Neural cell (in vitro differentiated cells): ENCODE results near the gene C20orf144. TPM values are rescaled to one million over a fixed set of nuclear protein-coding genes. Genes with fewer than 3 reads are reported as not detected.

ENCODE experiments used
- H2AFZ ChIP-seq: fragments of 200-600, 300-800 bp; sonication (generic), shearing (Covaris generic); 2 replicates; pipeline ENCODE4 v1.6.0; 2014; ENCODE audit warnings: low read depth, mild to moderate bottlenecking, antibody characterized with exemption, low read length, moderate library complexity
- H3F3A ChIP-seq: fragments of 200-600 bp; shearing (Covaris generic); 2 replicates; pipeline ENCODE4 v1.6.1; 2016; ENCODE audit warnings: mild to moderate bottlenecking, moderate library complexity, mixed read lengths, antibody characterized with exemption, low read length; ENCODE audit not compliant: insufficient read depth, poor library complexity, severe bottlenecking
- H3K27ac ChIP-seq: fragments of 200-600, 300-800 bp; sonication (generic), shearing (Covaris generic); 2 replicates; pipeline ENCODE4 v1.5.1; 2014; ENCODE audit warnings: mild to moderate bottlenecking, low read length, moderate library complexity
- H3K27me3 ChIP-seq: fragments of 300-800, 200-600 bp; sonication (generic), shearing (Covaris generic); 2 replicates; pipeline ENCODE4 v1.6.0; 2014; ENCODE audit warnings: mild to moderate bottlenecking, low read depth, low read length, moderate library complexity; ENCODE audit not compliant: insufficient read depth
- H3K36me3 ChIP-seq: fragments of 300-800, 200-600 bp; sonication (generic), shearing (Covaris generic); 2 replicates; pipeline ENCODE4 v1.5.1; 2014; ENCODE audit warnings: mild to moderate bottlenecking, antibody characterized with exemption, low read length, moderate library complexity; ENCODE audit not compliant: insufficient read depth
- H3K4me2 ChIP-seq: fragments of 300-800, 200-600 bp; sonication (generic), shearing (Covaris generic); 2 replicates; pipeline ENCODE4 v1.6.0; 2014; ENCODE audit warnings: mild to moderate bottlenecking, low read length
- H3K4me3 ChIP-seq: fragments of 300-800, 200-600 bp; sonication (generic), shearing (Covaris generic); 2 replicates; pipeline ENCODE4 v1.5.1; 2014; ENCODE audit warnings: mild to moderate bottlenecking, low read length, moderate library complexity
- H3K79me2 ChIP-seq: fragments of 200-600 bp; shearing (Covaris generic); replicated peaks from 2 replicates; pipeline ENCODE4 v1.6.0; 2014; ENCODE audit warnings: mild to moderate bottlenecking, low read length, moderate library complexity; ENCODE audit not compliant: insufficient read depth
- H3K9ac ChIP-seq: fragments of 300-800, 200-600 bp; sonication (generic), shearing (Covaris generic); 2 replicates; pipeline ENCODE4 v1.6.1; 2016; ENCODE audit warnings: mild to moderate bottlenecking, low read length, mixed read lengths
- H3K9me2 ChIP-seq: fragments of 200-600 bp; shearing (Covaris generic); 2 replicates; pipeline ENCODE4 v1.6.1; 2016; ENCODE audit warnings: mild to moderate bottlenecking, low read length, mixed read lengths; ENCODE audit not compliant: insufficient read depth
- H3K9me3 ChIP-seq: fragments of 200-600, 300-800 bp; sonication (generic), shearing (Covaris generic); 2 replicates; pipeline ENCODE4 v1.6.1; 2016; ENCODE audit warnings: mild to moderate bottlenecking, mixed run types, low read length, moderate library complexity, mixed read lengths
- H4K20me1 ChIP-seq: fragments of 200-600 bp; shearing (Covaris generic); 2 replicates; pipeline ENCODE4 v1.6.1; 2016; ENCODE audit warnings: mild to moderate bottlenecking, mixed run types; ENCODE audit not compliant: insufficient read depth
- CTCF ChIP-seq: fragments of 450-650 bp; IDR thresholded peaks from 2 replicates; pipeline ENCODE4 v1.5.1; 2014; ENCODE audit warnings: antibody characterized with exemption, mild to moderate bottlenecking, moderate library complexity; ENCODE audit not compliant: poor library complexity, severe bottlenecking
- EP300 ChIP-seq: fragments of 450-650 bp; conservative IDR thresholded peaks from 2 replicates; pipeline ENCODE4 v1.6.1; 2014; ENCODE audit warnings: antibody characterized with exemption, mild to moderate bottlenecking, moderate library complexity; ENCODE audit not compliant: poor library complexity, severe bottlenecking
- EZH2 ChIP-seq: fragments of 200-600, 300-800 bp; shearing (Covaris generic), sonication (generic); IDR thresholded peaks from 2 replicates; pipeline ENCODE4 v1.6.1; 2014; ENCODE audit warnings: antibody characterized with exemption, low read length, borderline replicate concordance, mild to moderate bottlenecking; ENCODE audit not compliant: insufficient read depth, poor library complexity, severe bottlenecking
- MXI1 ChIP-seq: fragments of 450-650 bp; conservative IDR thresholded peaks from 2 replicates; pipeline ENCODE4 v1.6.1; 2014; ENCODE audit warnings: antibody characterized with exemption, mild to moderate bottlenecking; ENCODE audit not compliant: poor library complexity, severe bottlenecking
- POLR2AphosphoS5 ChIP-seq: IDR thresholded peaks from 2 replicates; pipeline ENCODE4 v1.6.1; 2012
- RAD21 ChIP-seq: fragments of 450-650 bp; conservative IDR thresholded peaks from 2 replicates; pipeline ENCODE4 v1.6.1; 2014; ENCODE audit warnings: antibody characterized with exemption, mild to moderate bottlenecking, moderate library complexity
- REST ChIP-seq: IDR thresholded peaks from 2 replicates; pipeline ENCODE4 v1.6.1; 2012; ENCODE audit warnings: borderline replicate concordance
- SMC3 ChIP-seq: fragments of 450-650 bp; conservative IDR thresholded peaks from 2 replicates; pipeline ENCODE4 v1.6.1; 2014; ENCODE audit warnings: antibody characterized with exemption, mild to moderate bottlenecking, moderate library complexity; ENCODE audit not compliant: poor library complexity
- TAF1 ChIP-seq: IDR thresholded peaks from 2 replicates; pipeline ENCODE4 v1.6.1; 2012; ENCODE audit warnings: low read depth
- polyA plus RNA-seq: library from polyadenylated mRNA; depleted of rRNA; stranded (reverse); fragments of >200 nt; gene quantifications from 2 replicates; pipeline ENCODE4 v1.2.3, GENCODE V29; 2014

The C20orf144 gene
- polyA plus RNA-seq, 1 donor from 2014 or later = not detected

GRCh38 chr20:33667676-33668465 is 5.7 kb downstream of the C20orf144 start:
- Histone ChIP-seq H3K4me2 (no peak overlapping the region), H3K4me3 (no peak overlapping the region), H4K20me1 (no peaks in the 10 kb centered on the region), H3K9ac (no peak overlapping the region), H3K36me3 (no peaks in the 10 kb centered on the region), H3K27me3 (no peaks in the 10 kb centered on the region), H3K79me2 (no peaks in the 10 kb centered on the region), H3K9me2 (no peaks in the 10 kb centered on the region), H3K27ac (no peak overlapping the region), H3K9me3 (no peaks in the 10 kb centered on the region), H2AFZ (no peak overlapping the region), H3F3A (no peaks in the 10 kb centered on the region)
- TF ChIP-seq CTCF = peak; percentile 58
- TF ChIP-seq RAD21 = peak; percentile 60
- no peak for TF ChIP-seq TAF1
- no peak for TF ChIP-seq REST
- peak; percentile 52 for TF ChIP-seq SMC3

GRCh38 chr20:33668466-33669155 is 6.5 kb downstream of the C20orf144 start:
- Histone ChIP-seq H3K4me3 (no peak overlapping the region), H4K20me1 (no peaks in the 10 kb centered on the region), H3K4me2 (no peak overlapping the region), H3K36me3 (no peaks in the 10 kb centered on the region), H3F3A (no peaks in the 10 kb centered on the region), H3K27ac (no peak overlapping the region), H3K9me3 (no peaks in the 10 kb centered on the region), H3K9ac (no peak overlapping the region), H3K79me2 (no peaks in the 10 kb centered on the region), H2AFZ (no peak overlapping the region), H3K9me2 (no peaks in the 10 kb centered on the region), H3K27me3 (no peaks in the 10 kb centered on the region)
- no peak for TF ChIP-seq REST
- no peak for TF ChIP-seq EZH2
- TF ChIP-seq SMC3 = no peak
- TF ChIP-seq TAF1 = no peak
- no peak for TF ChIP-seq EP300
- no peak for TF ChIP-seq MXI1
- TF ChIP-seq POLR2AphosphoS5 = no peak
- TF ChIP-seq CTCF = no peak
- no peak for TF ChIP-seq RAD21
